ENCODE measurements around the gene HPGD.

DNA sequence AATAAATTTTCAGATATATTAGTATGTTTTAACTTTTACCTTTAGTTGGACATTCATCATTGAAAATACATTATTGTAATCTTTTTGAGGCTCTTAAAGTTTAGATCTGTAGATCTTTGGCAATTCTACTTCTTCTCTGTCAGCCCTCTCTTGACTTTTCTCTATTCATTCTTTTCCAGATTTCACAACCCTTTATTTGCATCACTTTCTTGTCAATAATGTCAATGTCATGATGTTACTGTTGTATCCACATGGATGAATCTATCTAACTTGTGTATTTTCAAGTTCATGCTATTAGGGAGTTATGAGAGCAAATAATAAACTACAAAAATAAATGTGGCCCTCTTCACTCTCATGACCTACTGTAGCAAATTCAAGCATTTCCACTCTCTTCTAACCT is 23.0 kb upstream of the HPGD start:
- TF ChIP-seq POLR2AphosphoS5 (IDR thresholded peaks at IDR 0.05) (no peak), POLR2A (IDR thresholded peaks at IDR 0.05; ENCODE audit: low read depth) (no peak)
- TF ChIP-seq, protein P1, sequence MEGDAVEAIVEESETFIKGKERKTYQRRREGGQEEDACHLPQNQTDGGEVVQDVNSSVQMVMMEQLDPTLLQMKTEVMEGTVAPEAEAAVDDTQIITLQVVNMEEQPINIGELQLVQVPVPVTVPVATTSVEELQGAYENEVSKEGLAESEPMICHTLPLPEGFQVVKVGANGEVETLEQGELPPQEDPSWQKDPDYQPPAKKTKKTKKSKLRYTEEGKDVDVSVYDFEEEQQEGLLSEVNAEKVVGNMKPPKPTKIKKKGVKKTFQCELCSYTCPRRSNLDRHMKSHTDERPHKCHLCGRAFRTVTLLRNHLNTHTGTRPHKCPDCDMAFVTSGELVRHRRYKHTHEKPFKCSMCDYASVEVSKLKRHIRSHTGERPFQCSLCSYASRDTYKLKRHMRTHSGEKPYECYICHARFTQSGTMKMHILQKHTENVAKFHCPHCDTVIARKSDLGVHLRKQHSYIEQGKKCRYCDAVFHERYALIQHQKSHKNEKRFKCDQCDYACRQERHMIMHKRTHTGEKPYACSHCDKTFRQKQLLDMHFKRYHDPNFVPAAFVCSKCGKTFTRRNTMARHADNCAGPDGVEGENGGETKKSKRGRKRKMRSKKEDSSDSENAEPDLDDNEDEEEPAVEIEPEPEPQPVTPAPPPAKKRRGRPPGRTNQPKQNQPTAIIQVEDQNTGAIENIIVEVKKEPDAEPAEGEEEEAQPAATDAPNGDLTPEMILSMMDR (IDR thresholded peaks at IDR 0.05): no peak
